ENCODE results near the gene ARHGAP44. TPM values are rescaled to one million over a fixed set of nuclear protein-coding genes. Genes with fewer than 3 reads are reported as not detected.

ARHGAP44 gene
- polyA plus RNA-seq, 1 donor from 2014 or later = 5.9 TPM

- Histone ChIP-seq H4K20me1 (ENCODE audit: insufficient read depth) (no peaks in the 10 kb centered on the region), H3K36me3 (ENCODE audit: insufficient read depth, low read length) (no peaks in the 10 kb centered on the region), H2AFZ (ENCODE audit: low read depth, low read length) (no peak overlapping the region), H3K79me2 (replicated peaks; ENCODE audit: insufficient read depth, low read length) (no peaks in the 10 kb centered on the region), H3F3A (ENCODE audit: insufficient read depth, low read length, poor library complexity, severe bottlenecking) (no peaks in the 10 kb centered on the region), H3K4me2 (ENCODE audit: low read length) (no peak overlapping the region), H3K27me3 (ENCODE audit: insufficient read depth, low read depth, low read length) (no peaks in the 10 kb centered on the region), H3K4me3 (ENCODE audit: low read length) (no peak overlapping the region), H3K9me3 (ENCODE audit: low read length) (no peaks in the 10 kb centered on the region), H3K9ac (ENCODE audit: low read length) (no peak overlapping the region), H3K9me2 (ENCODE audit: insufficient read depth, low read length) (no peaks in the 10 kb centered on the region), H3K27ac (ENCODE audit: low read length) (no peak overlapping the region)
- TF ChIP-seq POLR2AphosphoS5 (IDR thresholded peaks at IDR 0.05) (no peak), CTCF (IDR thresholded peaks at IDR 0.05; ENCODE audit: poor library complexity, severe bottlenecking) (no peak), EP300 (conservative IDR thresholded peaks at IDR 0.05; ENCODE audit: poor library complexity, severe bottlenecking) (no peak), EZH2 (IDR thresholded peaks at IDR 0.05; ENCODE audit: borderline replicate concordance, insufficient read depth, low read length, poor library complexity, severe bottlenecking) (no peak), MXI1 (conservative IDR thresholded peaks at IDR 0.05; ENCODE audit: poor library complexity, severe bottlenecking) (no peak), RAD21 (conservative IDR thresholded peaks at IDR 0.05) (no peak), REST (IDR thresholded peaks at IDR 0.05; ENCODE audit: borderline replicate concordance) (no peak), TAF1 (IDR thresholded peaks at IDR 0.05; ENCODE audit: low read depth) (no peak), SMC3 (conservative IDR thresholded peaks at IDR 0.05; ENCODE audit: poor library complexity) (no peak)
Measured at GRCh38 chr17:12765548-12765947, 23.8 kb upstream of the ARHGAP44 start.

- no peaks in the 10 kb centered on the region for H4K20me1 ChIP-seq (ENCODE audit: insufficient read depth)
- TF ChIP-seq EZH2 (IDR thresholded peaks at IDR 0.05; ENCODE audit: borderline replicate concordance, insufficient read depth, low read length, poor library complexity, severe bottlenecking) (no peak), RAD21 (conservative IDR thresholded peaks at IDR 0.05) (no peak), SMC3 (conservative IDR thresholded peaks at IDR 0.05; ENCODE audit: poor library complexity) (no peak), POLR2AphosphoS5 (IDR thresholded peaks at IDR 0.05) (no peak), TAF1 (IDR thresholded peaks at IDR 0.05; ENCODE audit: low read depth) (no peak), EP300 (conservative IDR thresholded peaks at IDR 0.05; ENCODE audit: poor library complexity, severe bottlenecking) (no peak), CTCF (IDR thresholded peaks at IDR 0.05; ENCODE audit: poor library complexity, severe bottlenecking) (no peak), REST (IDR thresholded peaks at IDR 0.05; ENCODE audit: borderline replicate concordance) (no peak), MXI1 (conservative IDR thresholded peaks at IDR 0.05; ENCODE audit: poor library complexity, severe bottlenecking) (no peak)
- no peak overlapping the region for H3K4me3 ChIP-seq (ENCODE audit: low read length)
- no peaks in the 10 kb centered on the region for H3K9me2 ChIP-seq (ENCODE audit: insufficient read depth, low read length)
- no peak overlapping the region for H3K27ac ChIP-seq (ENCODE audit: low read length)
- no peaks in the 10 kb centered on the region for H3K27me3 ChIP-seq (ENCODE audit: insufficient read depth, low read depth, low read length)
- no peak overlapping the region for H2AFZ ChIP-seq (ENCODE audit: low read depth, low read length)
- H3K9ac ChIP-seq (ENCODE audit: low read length) = no peak overlapping the region
- H3K79me2 ChIP-seq (replicated peaks; ENCODE audit: insufficient read depth, low read length) = no peaks in the 10 kb centered on the region
- no peaks in the 10 kb centered on the region for H3K36me3 ChIP-seq (ENCODE audit: insufficient read depth, low read length)
- no peaks in the 10 kb centered on the region for H3K9me3 ChIP-seq (ENCODE audit: low read length)
- H3K4me2 ChIP-seq (ENCODE audit: low read length) = no peak overlapping the region
- no peaks in the 10 kb centered on the region for H3F3A ChIP-seq (ENCODE audit: insufficient read depth, low read length, poor library complexity, severe bottlenecking)
Measured at GRCh38 chr17:12768255-12768654, 21.0 kb upstream of the ARHGAP44 start.
